ENCODE data around the gene PCDHB1.

Gene PCDHB1

GRCh38 chr5:141050622-141051520 lies at the start of gene PCDHB1:
Gene PCDHB1 (plus strand): TSS chr5:141051374. CDS start chr5:141051471, 97 bp downstream.
- DNase-seq, result peak; percentile 2

- DNase-seq, result peak; percentile 10
Observed at GRCh38 chr5:141001446-141001843, 49.7 kb upstream of the PCDHB1 start.

GRCh38 chr5:141001844-141002604 lies 49.1 kb upstream of the PCDHB1 start:
- peak; percentile 19 for DNase-seq

- DNase-seq, result no peak
Observed at GRCh38 chr5:141002605-141002965, 48.6 kb upstream of the PCDHB1 start.

GRCh38 chr5:141003031-141003430 lies 48.1 kb upstream of the PCDHB1 start:
- peak; percentile 7 for DNase-seq

GRCh38 chr5:141003791-141004611 lies 47.2 kb upstream of the PCDHB1 start:
- peak; percentile 94 for DNase-seq

GRCh38 chr5:141007791-141008190 lies 43.4 kb upstream of the PCDHB1 start:
- no peak for DNase-seq

- no peak for DNase-seq
Observed at GRCh38 chr5:141010047-141010793, 41.0 kb upstream of the PCDHB1 start.

- no peak for DNase-seq
Observed at GRCh38 chr5:141017943-141018342, 33.2 kb upstream of the PCDHB1 start.

- no peak for DNase-seq
Observed at GRCh38 chr5:141022384-141022783, 28.8 kb upstream of the PCDHB1 start.

GRCh38 chr5:141031006-141031405 lies 20.2 kb upstream of the PCDHB1 start:
- DNase-seq, result no peak

- no peak for DNase-seq
Observed at GRCh38 chr5:141032626-141033025, 18.5 kb upstream of the PCDHB1 start.

- no peak for DNase-seq
Observed at GRCh38 chr5:141039061-141039460, 12.1 kb upstream of the PCDHB1 start.

GRCh38 chr5:141039517-141039916 lies 11.7 kb upstream of the PCDHB1 start:
- no peak for DNase-seq

- peak; percentile 90 for DNase-seq
Observed at GRCh38 chr5:141040093-141040770, 10.9 kb upstream of the PCDHB1 start.

GRCh38 chr5:141040771-141041426 lies 10.3 kb upstream of the PCDHB1 start:
- DNase-seq, result peak; percentile 99

GRCh38 chr5:141041427-141041785 lies 9.8 kb upstream of the PCDHB1 start:
- no peak for DNase-seq

- no peak for DNase-seq
Observed at GRCh38 chr5:141042555-141042954, 8.6 kb upstream of the PCDHB1 start.

- peak; percentile 5 for DNase-seq
Observed at GRCh38 chr5:141051521-141051866, 320 bp downstream of the PCDHB1 start.

- no peak for DNase-seq
Observed at GRCh38 chr5:141077826-141078225, 26.7 kb downstream of the PCDHB1 start.

GRCh38 chr5:141082228-141082627 lies 31.1 kb downstream of the PCDHB1 start:
- DNase-seq, result no peak

Measured in NCI-H2029 treated with DMSO at 0.1 percent for 48 hours (cell line).